Cortex of kidney (tissue), 1 donor: ENCODE measurements around the gene COBL.

Source experiments
- DNase-seq: peaks from one replicate; lab custom pipeline; 2025; lab: John Stamatoyannopoulos, UW

COBL gene

GRCh38 chr7:51306761-51307160, 9.8 kb downstream of the COBL start:
- DNase-seq: no peak

DNA sequence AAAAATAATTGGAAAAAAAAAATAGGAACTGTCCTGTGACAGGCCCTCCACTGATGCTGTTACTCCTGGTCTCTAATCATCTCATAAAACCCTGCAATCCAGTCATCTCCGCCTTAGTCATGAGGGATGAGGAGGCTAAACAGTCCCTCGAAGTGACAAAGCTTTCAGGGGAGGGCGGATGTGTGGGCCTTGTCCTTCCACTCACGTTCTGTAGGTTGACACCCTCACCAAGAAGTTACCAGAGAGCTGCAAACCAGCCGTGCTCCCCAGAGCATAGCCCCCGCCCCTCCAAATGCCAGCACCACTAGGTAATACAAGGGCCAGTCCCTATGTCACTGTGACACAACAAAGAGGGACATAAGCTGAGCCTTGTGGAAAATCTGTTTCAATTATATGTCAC, 11.9 kb downstream of the COBL start:
- DNase-seq: no peak

- DNase-seq: no peak
These were observed 13.5 kb downstream of the COBL start for GRCh38 chr7:51303142-51303525.

DNA sequence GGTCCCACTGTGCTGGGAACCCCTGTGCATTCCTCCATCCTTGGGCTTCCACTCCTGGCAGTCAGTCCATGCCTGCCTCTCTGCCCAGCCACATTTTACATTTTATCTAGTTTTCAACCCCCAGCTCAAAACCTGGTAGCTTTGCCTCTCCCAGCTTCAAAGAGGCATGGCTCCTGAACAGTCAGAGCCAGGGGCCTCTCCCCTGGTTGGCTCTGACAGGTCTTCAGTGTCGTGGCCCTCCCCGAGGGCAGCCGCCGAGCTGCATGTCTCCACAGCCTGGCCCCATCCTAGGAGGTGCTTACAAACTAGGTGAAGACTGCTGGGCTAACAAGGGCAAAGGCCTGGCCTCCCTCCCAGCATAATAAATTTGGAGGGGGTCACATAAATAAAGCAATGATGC, 14.8 kb downstream of the COBL start:
- no peak for DNase-seq

DNA sequence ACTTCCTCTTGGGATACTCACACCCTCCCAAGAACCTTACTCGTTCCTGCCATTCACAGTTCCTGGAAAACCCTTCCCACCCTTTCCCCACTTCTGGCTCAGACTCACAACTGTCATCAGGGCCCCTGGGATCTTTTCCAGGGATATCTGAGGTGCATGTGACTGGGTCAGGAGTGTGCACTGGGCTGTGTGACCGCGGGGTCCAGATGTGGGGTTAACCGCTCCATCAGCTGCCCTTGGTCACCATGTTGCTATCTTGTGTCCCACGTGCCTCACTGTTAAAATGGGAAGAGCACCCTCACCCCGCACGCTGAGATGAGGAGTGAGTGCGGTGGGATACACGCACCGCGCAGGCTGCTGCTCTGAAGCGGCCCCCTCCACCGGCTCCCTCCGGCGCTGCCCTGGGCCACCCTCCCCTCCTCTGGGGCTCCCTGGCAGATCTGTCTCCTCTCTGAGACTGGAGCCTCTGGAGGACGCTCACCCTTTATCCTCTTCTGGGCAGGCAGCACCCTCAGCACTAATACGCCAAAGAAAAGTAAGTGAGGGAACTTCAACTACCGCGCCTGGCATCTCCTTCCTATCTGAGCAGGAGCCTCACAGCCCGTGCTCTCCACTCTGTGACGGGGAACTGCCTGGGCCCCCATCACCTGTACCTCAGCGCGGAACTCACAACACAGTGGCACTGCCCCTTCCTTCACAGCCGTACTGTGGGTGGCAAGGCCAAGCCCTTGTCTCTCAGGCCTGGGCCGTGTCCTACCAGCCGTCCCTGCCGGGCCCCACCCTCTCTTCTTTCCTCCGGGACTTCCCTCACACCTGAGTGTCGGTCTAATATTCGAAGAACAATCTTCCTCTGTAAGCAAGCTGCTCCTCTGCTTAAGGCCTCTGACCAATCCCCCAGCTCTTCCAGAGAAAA, 15.6 kb downstream of the COBL start:
- DNase-seq: no peak

GRCh38 chr7:51299391-51300133, 17.0 kb downstream of the COBL start:
- no peak for DNase-seq

- DNase-seq: no peak
These were observed 17.7 kb downstream of the COBL start for GRCh38 chr7:51298912-51299311.

DNA sequence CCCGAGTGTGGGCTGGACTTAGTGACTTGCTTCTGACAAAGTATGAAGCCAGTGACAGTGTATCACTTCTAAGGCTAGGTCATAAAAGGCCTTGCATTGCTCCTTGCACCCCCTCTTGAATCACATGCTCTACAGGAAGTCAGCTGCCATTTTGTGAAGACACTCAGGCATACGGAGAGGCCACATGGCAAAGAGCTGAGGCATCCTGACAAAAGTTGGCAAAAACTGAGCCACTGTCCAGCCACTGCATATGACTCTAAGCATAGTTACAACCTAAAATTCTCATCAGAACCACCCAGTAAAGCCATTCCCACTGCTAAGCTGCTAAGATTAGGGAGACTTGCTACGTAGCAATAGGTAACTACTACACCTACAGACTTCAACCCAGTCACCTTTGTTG, 18.6 kb downstream of the COBL start:
- DNase-seq: no peak

GRCh38 chr7:51295440-51296245, 21.0 kb downstream of the COBL start:
- no peak for DNase-seq

DNA sequence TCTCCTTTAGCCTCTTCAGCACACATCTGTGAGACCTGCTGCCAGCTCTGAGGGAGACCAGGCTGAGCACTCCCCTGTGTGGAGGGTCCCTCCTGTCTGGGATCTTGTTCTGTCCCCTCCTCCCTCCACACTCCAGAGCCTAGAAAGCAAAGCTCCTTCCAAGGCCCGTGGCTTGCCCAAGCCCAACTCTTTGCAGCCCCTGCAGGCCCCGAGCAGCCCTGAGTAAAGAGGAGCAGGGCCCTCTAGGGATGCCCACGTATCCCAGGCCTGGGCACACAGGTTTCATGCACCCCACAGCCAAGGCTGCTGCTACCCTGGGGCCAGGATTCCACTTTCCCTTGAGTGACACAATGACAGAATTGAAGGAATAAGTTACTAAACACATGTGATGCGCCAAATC, 24.0 kb downstream of the COBL start:
- DNase-seq: no peak

- DNase-seq: no peak
These were observed 25.7 kb downstream of the COBL start for GRCh38 chr7:51290702-51291540.

DNA sequence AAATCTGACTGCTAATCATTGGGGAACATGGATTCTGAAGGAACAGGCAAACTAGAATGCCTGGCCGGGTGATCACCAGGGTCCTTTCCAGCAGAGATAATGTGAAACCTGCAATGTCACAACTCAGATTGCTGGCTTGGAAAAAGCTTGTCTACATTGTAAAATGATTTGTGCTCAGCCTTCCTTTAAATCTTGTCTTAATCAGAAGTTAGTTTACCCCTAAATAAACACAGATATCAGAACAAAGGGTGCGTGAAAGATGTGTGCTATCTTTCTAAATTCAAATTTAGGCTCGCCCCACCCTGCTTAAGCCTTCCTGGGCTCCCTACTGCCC, 26.3 kb downstream of the COBL start:
- DNase-seq: no peak

DNA sequence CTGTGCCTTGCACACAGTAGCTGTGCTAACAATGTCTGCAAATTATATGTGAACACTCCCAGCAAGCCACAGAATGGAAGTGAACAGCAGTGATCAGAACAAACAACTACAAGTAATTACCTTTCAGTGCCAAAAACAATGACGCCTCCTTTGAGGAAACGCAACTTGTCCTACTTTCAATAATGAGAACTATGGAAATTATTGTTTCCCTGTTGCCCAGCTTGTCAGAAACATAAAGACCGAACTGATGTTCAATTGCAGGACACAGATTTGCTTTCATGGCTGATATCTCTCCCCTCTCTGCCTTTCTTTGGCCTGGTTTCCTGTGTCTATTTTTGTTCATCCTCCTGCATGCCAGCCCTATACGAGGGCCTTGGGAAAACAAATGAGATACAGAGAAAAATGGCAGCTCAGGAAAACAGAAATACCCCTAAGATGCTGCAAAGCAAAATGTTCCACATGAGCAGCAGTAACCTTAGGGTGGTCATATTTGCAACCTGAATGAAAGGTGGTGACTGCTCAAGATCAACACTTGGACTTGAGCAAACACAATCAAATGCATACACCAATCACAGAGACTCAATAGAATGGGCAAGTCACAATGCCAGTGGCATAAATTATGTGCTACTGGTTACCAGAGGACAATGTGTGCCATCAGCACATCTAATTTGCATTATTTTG, 26.8 kb downstream of the COBL start:
- DNase-seq: no peak

DNA sequence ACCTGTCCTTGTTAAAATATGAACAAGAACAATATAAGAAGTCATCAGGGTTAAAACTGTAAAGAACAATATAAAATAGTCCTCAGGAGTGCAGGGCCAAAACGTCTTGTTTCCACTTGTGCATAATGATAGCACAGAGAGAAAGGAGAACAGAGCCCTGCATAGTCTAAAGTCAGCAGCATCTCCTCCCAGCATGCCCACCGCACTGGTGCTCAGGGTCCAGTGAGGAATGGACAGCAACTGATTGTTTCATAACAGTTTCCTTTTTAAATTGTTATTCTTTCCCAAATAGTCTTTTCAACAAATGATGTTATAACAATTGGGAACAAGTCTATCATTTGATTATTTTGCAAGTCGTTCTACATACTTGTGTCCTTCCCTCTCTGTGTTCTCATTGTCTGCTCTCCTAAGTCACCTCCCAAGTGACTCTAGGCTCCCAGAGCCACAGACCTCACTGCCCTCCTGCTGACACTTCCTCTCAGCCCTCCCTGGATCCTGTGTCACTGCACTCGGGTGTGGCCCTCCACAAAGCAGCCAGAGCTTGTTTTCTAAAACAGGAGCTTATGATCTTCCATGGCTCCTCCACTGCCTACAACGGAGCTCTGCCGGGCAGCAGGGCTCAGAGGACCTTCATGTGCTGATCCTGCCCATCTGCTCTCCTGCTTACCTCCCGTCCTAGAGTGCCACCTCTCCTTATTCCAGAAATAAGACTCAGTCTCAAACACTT, 27.6 kb downstream of the COBL start:
- no peak for DNase-seq

GRCh38 chr7:51286401-51286800, 30.2 kb downstream of the COBL start:
- no peak for DNase-seq

DNA sequence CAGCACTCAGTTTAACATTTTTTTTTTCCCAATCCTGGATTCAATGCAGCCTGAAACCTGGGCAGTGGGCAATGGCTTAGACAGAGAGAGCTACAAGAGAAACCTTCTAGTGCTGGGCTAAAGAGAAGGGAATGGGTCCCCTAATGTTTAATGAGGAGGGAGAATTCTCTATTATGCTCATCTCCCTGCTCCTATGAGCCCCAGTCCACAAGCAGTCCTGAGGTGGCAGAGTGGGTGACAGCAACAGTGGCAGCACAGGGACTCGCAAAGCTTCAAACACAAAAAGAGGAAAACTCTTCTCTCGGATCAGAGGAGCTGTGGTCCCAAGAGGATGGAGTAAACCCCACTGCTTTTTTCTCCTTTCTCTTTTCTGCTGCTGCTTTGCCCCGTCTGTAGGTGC, 36.5 kb downstream of the COBL start:
- DNase-seq: no peak

DNA sequence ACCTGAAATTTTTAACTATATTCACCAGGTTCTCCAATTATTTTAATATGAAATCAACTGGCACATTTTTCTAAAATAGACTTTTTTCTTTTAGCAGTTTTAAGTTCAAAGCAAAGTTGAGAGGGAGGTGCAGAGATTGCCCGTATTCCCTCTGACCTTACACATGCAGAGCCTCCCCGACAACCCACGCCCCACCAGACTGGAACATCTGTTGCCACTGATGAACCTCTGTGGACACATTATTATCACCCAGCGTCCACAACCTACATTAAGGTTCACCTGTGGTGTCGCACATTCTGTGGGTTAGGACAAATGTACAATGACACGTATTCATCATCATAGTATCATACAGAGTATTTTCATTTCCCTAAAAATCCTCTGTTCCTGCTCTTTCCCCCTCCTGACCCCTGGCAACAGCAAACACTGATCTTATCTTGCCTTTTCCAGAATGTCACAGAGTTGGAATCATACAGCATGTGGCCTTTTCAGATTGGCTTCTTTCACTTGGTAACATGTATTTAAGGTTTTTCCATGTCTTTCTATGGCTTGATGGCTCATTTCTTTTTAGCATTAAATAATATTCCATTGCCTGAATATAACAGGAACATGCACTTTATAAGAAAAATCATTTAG, 37.1 kb downstream of the COBL start:
- DNase-seq: no peak

DNA sequence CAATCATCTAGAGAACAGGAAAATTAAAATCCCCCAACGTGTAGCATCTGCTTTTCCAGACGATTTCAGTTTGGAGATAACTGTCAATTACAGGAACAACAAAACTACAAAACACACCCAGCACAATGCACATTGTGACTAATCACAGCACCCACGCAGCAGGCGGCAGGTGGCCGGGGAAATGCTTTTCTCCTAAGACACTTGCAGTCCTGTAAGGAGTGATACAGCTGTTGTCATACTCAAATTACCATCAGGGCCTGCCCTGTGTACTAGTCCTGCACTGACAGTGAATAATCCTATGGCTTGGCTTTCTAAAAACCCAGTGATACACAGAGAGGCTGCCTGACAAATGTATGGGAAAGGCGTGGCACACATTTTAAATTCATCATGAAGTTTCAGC, 37.8 kb downstream of the COBL start:
- DNase-seq: no peak

DNA sequence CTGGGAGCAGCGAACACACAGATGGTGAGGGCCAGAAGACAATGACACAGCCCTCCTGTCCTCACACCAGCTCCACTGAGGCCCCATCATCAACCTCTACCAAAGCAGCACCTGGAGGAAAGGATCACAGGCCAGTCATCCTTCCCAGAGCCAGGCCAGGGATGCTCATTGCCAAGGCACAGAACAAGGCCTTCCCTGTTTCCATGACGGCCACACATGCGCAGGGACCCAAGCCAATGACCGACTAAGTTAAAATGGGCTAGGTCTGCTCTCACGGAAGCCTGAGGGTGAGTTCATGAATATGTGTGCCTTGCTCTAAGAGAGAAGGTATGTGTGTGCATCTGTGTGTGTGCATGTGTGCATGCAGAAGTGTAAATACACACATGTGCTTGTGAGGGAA, 39.6 kb downstream of the COBL start:
- no peak for DNase-seq

DNA sequence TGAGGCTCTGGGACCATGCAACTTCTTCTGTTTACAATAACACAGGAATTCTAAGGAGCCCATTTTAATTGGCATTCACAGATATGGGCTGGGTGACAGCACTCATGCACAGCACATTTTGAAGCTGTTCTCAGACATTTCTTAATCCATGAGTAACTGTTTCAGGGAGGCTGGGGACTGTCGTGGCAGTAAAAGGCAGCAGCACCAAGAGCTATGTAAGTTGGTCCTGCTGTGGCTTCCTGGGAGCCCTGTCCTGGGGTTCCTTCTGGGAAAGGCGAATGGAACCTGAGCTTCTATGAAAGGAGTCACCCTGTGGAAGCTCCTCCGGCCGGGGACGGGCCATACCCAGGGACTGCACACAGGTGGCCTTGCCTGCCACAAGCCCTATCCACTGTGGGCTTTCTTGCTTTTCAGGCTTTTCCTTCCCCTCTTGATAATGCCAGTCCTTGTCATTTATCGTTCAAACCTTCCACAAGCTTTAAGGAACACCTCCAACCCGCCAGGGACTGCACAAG, 40.5 kb downstream of the COBL start:
- DNase-seq: no peak
